ENCODE data around the gene PRKN. TPM values are rescaled to one million over a fixed set of nuclear protein-coding genes. Genes with fewer than 3 reads are reported as not detected.

Gene PRKN
- total RNA-seq, result 10 to 100 TPM in 3 of 4 donors, 1 to 10 TPM in 1; 9.6 to 17.0 (median 11.6) TPM

GRCh38 chr6:162727322-162728182 lies at the start of gene PRKN, which contains the start of gene PACRG:
PRKN (minus strand) TSS chr6:162727766.
PACRG (plus strand) TSS chr6:162727974.
- TF ChIP-seq CTCF (IDR thresholded peaks at IDR 0.05; ENCODE audit: low read depth), result no peak

- TF ChIP-seq CTCF (IDR thresholded peaks at IDR 0.05; ENCODE audit: low read depth), result no peak
Measured at GRCh38 chr6:162777091-162777490, 49.5 kb upstream of the PRKN start.

GRCh38 chr6:162773996-162774395 lies 46.4 kb upstream of the PRKN start:
- no peak for TF ChIP-seq CTCF (IDR thresholded peaks at IDR 0.05; ENCODE audit: low read depth)

- TF ChIP-seq CTCF (IDR thresholded peaks at IDR 0.05; ENCODE audit: low read depth), result no peak
Measured at GRCh38 chr6:162772466-162772865, 44.9 kb upstream of the PRKN start.

- no peak for TF ChIP-seq CTCF (IDR thresholded peaks at IDR 0.05; ENCODE audit: low read depth)
Measured at GRCh38 chr6:162770955-162771354, 43.4 kb upstream of the PRKN start.

GRCh38 chr6:162770136-162770535 lies 42.6 kb upstream of the PRKN start:
- no peak for TF ChIP-seq CTCF (IDR thresholded peaks at IDR 0.05; ENCODE audit: low read depth)

GRCh38 chr6:162753775-162754174 lies 26.2 kb upstream of the PRKN start:
- no peak for TF ChIP-seq CTCF (IDR thresholded peaks at IDR 0.05; ENCODE audit: low read depth)
